Fibroblast of skin of left biceps (primary cell): ENCODE measurements around the gene RAMP3.
"Not testable (repeated sequence)": the region's sequence is repeated elsewhere in the genome, so short reads cannot be mapped to it uniquely, and the experiment has no call there.

Experiments used
- DNase-seq, 2 experiments: peaks; one replicate each; pipeline ENCODE4 v3.0.0-alpha.2; 2013; ENCODE audit warnings: low read depth in 2 of 2

The RAMP3 gene

GRCh38 chr7:45131891-45132290, 25.7 kb upstream of the RAMP3 start:
- DNase-seq: no peak

DNA sequence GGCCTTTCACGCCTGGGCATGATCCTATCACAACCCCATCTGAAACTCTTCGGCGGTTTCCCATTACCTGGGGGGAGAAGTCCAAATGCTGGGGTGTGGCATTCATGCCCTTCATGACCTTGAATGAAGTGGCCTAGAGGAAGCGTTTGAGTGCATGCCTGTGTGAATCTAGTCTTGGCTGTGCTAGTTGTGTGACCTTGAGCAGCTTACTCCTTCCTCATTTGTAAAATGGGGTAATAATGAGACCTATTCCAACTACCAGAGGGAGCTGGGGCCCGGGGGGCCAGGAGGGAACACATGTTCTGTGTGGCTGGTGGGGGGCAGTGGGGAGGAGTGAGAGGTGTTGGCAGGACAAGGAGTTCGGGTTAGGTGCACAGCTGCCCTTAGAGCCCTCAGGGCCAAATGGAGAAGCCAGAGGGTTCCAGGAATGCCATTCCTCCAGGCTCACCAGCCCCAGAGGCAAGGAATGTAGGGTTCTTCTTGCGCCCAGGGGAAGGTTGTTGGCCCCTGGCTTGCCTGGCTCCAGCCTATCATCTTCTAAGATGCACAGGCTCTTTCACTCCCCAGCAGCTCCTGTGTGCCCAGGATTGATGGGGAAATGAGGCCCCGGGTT, 24.8 kb upstream of the RAMP3 start:
- no peak for DNase-seq

GRCh38 chr7:45133352-45133751, 24.2 kb upstream of the RAMP3 start:
- DNase-seq: no peak

DNA sequence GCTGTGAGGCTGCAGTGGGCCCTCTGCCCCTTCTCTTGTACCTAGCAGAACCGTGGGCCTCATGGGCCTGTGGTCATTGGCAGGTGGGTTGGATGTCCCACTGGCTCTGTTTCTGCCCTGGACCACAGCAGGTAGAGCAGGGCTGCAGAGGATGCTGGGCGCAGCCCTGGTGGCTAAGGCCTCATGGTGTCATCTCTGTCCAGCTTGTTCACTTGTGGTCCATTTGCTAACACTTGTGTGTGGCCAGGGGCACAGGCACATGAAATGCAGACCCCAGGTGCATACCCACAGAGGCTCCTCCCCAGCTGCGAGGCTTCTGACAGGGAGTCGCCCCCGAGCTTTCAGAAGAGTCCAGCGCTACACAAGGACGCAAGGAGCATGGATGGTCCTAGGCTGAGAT, 23.7 kb upstream of the RAMP3 start:
- DNase-seq: no peak

- DNase-seq: peak; percentile 33 to 34
Measured at GRCh38 chr7:45136106-45137060, 21.2 kb upstream of the RAMP3 start.

DNA sequence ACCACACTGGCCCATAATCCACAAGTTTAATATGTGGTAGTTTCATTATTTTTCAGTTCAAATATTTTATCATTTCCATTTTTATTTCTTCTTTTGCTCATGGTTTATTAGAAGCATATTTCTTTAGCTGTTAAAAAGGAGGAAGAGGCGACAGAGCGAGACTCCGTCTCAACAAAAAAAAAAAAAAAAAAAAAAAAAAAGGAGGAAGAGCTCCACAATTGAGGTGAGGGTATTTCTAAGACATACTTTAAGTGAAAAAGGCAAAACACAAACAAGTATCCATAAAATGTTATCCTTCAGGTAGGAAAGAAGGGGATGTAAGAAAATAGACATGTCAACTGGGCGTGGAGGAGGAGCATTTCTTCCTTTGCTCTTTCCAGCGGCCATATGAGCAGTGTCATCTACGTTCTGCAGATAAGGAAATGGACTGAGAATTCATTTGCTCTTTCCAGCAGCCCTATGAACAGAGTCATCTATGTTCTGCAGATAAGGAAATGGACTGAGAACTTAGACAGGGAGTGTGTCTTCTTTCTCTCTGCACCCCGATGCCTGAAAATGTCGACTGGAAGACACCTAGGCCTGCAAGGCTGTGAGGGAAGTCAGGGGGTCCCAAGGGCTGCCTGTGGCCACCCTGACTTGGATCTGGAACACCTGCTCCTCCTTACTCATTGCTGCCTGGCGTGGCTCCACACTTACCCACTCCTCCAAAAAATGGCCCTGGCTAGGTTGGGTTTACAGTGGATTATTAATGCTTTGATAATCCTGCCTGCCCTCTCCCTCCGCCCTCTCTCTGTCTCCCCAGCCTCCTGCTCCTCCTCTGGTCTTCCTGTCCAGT, 18.9 kb upstream of the RAMP3 start:
- DNase-seq: no peak

DNA sequence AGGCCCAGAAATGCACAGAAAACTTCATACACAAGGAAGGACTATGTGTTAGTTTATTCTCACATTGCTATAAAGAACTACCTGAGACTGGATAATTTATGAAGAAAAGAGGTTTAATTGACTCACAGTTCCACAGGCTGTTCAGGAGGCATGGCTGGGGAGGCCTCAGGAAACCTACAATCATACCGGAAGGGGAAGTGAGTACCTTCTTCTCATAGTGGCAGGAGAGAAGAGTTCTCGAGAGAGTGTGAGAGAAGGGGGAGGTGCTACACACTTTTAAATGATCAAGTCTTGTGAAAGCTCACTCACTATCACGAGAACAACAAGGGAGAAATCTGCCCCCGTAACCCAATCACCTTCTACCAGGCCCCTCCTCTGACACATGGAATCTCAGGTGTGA, 16.8 kb upstream of the RAMP3 start:
- no peak for DNase-seq

GRCh38 chr7:45143616-45144015, 14.0 kb upstream of the RAMP3 start:
- DNase-seq: no peak

GRCh38 chr7:45145881-45146280, 11.7 kb upstream of the RAMP3 start:
- no peak for DNase-seq

- no peak for DNase-seq
Measured at GRCh38 chr7:45146531-45147379, 10.8 kb upstream of the RAMP3 start.

DNA sequence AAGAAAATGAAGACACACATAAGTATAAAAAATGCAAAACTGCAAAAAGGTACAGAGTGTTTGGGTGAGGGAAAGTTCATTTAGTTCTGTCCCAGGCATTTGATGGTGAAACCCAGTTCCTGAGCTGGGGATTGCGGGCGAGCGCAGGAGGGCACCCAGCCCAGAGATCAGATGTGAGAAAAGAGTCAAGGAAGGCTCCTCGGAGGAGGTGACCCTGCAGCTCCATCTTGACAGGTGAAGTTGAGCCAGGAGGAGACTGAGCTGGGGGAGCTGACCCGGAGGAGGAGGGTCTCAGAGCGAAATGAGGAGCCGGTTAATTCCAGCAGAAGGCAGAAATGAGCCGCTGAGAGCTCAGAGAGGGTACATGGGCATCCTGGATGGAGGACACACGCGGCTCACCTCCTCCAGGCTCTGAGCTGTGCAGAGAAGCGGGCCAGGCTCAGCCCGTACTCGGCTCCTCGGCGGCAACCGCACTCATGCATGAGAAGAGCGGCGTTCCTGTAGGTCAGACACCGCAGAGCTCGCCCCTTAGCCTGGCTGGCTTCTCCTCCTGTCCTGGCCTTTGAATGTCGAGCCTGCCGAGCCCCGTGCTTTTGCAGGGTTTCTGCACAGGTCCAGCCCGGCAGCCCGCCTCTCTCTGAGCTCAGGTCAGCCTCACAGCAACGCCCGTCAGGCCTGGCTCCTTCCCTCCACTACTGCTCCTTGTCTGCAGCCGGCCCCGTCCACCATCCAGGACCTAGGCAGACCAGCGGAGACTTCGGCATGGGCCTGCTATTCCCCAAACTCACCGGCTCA, 9.5 kb upstream of the RAMP3 start:
- DNase-seq: no peak

GRCh38 chr7:45148653-45148973, 9.0 kb upstream of the RAMP3 start:
- no peak for DNase-seq

DNA sequence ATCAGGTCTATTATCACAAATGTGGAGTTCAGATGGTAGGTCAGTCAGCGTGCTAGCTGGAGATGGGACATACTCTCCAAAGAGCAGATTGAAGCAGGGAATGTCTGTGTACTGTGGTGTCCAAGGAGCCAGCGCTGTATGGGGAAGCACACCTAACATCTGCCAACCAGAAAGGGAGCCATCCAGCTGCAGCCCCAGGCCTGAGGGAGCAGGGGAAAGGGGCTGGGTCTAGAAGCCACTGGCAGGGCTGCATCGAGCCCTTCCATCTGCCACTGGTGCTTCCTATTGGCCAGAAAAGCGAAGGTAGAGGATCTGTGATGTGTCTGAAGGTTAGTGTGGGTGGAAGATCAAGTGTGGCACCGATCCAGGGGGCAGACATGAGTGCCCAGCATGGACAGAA, 8.0 kb upstream of the RAMP3 start:
- no peak for DNase-seq

- no peak for DNase-seq
Measured at GRCh38 chr7:45150199-45150598, 7.4 kb upstream of the RAMP3 start.

DNA sequence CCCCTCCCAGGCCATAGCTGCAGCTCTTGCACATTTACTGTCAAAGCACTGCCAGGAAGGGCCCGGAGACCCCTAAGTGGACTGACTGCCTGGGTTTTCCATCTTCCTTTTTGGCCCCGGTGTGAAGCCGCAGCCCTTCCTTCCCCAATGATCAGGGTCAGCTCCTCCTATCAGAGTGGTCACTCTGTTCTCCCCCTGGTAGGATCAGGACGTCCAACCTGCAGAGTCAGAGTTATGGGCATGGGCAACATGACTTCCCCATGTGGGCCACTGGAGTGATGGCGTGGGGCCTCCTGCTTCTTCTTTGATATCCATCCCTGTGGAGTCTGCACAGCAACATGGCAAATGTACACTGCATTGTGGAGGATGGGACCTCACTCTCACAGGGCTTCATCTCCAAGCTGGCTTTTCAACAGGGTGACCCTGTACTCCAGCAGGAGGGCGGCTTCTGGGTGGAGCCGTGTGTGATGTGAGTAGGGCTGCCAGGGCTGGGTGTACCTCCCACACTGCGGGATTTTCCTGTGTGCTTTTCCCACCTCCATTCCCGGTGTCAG, 6.4 kb upstream of the RAMP3 start:
- no peak for DNase-seq

DNA sequence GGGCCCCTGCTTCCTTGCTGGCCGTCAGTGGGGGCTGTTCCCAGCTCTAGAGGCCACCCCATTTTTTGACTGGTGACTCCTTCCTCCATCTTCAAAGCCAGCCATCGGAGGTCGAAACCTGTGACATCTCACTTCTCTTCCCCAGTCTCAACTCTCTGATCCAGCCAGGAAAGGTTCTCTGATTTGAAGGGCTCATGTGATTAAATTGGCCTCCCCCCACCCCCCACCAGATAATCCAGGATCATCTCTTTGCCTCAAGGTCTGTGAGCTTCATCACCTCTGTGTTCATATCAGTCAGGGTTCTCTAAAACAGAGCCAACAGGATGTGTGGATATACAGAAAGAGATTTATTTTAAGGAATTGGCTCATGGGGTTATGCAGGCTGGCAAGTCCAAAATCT, 5.6 kb upstream of the RAMP3 start:
- no peak for DNase-seq

GRCh38 chr7:45153233-45153632, 4.4 kb upstream of the RAMP3 start:
- no peak for DNase-seq

DNA sequence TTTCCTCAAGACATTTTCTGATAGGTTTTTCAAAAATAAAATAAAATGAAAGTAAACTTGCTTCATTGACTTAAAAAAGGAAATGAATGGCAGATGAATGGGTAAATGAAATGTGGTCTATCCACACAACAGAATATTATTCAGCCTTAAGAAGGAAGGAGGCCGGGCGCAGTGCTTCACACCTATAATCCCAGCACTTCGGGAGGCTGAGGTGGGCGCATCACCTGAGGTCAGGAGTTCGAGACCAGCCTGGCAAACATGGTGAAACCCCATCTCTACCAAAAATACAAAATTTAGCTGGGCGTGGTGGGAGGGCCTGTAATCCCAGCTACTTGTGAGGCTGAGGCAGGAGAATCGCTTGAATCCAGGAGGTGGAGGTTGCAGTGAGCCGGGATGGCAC, 3.7 kb upstream of the RAMP3 start:
- not testable (repeated sequence) for DNase-seq

DNA sequence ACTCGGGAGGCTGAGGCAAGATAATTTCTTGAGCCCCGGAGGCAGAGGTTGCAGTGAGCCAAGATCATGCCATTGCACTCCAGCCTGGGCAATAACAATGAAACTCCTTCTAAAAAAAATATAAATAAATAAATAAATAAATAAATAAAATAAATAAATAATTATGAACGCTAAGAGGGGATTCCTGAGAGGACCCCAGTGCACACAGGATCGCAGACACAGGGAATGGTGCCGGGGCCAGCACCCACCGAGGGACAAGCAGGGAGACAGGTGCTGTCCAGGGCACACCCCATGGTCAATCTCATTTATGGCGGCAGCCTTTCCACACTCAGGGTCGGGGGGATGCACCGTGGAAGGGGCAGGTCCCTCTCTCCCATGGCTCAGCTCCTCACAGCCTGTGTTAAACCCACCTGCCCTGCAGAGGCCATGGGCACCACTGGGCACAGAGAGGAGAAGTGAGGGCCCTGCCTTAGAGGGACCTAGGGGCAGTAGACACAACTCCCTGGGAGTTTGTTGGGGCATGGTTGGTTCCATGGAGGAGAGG, 2.2 kb upstream of the RAMP3 start:
- no peak for DNase-seq

DNA sequence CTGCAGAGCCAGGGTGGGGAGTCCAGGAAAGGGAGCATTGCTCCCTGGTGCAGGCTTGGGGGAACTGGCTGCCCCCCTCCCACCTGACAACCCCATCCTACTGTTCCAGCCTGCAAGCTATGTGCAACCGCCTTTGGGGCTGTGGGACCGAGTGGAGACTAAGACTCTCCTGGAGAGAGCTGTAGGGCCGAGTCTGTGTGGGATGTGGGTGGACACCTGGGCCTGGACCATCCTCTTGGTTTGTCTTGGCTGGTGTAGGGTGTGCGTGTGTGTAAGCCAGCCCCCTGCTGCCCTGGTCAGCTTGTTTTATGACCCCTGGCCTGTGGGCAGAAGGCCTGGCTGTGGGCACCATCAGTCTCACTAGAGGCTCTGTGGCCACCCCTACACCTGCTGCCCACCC, 1.6 kb upstream of the RAMP3 start:
- DNase-seq: no peak
